Ishikawa (cell line): ENCODE data around the gene ENOSF1.

Source experiments
- CEBPB ChIP-seq: IDR thresholded peaks from 2 replicates; pipeline ENCODE4 v1.6.1; 2012
- EGR1 ChIP-seq: IDR thresholded peaks from 2 replicates; pipeline ENCODE4 v1.6.1; 2012
- EP300 ChIP-seq: IDR thresholded peaks from 2 replicates; pipeline ENCODE4 v1.6.1; 2012; ENCODE audit warnings: borderline replicate concordance
- NFIC ChIP-seq: IDR thresholded peaks from 2 replicates; pipeline ENCODE4 v1.6.1; 2012
- RAD21 ChIP-seq: IDR thresholded peaks from 2 replicates; pipeline ENCODE4 v1.6.1; 2012; ENCODE audit warnings: low read depth
- TAF1 ChIP-seq: IDR thresholded peaks from 2 replicates; pipeline ENCODE4 v1.6.1; 2012; ENCODE audit warnings: low read depth, mild to moderate bottlenecking
- TCF12 ChIP-seq: IDR thresholded peaks from 2 replicates; pipeline ENCODE4 v1.6.1; 2012; ENCODE audit warnings: low read depth
- TEAD4 ChIP-seq: IDR thresholded peaks from 2 replicates; pipeline ENCODE4 v1.6.1; 2012
- YY1 ChIP-seq: IDR thresholded peaks from 2 replicates; pipeline ENCODE4 v1.6.1; 2012; ENCODE audit warnings: low read depth
- TF ChIP-seq, protein P1 (sequence below): IDR thresholded peaks from 2 replicates; pipeline ENCODE4 v1.6.1; 2012

DNA sequence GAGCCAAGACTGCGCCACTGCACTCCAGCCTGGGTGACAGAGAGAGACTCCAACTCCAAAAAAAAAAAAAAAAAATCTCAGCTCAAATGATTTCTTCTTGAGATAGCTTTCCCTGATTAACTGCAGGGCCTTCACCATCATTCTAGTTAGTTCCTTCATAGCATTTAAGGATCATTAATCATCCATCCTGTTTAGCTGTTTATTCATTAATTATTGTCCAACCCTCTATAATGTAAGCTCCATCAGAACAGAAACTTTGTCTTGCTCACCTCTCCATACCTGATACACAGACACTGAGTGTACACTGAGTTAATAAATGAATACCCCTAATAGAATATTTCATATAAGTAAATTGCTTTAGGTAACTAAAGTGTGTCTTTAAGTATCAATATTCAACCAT, 42.2 kb upstream of the ENOSF1 start:
- TF ChIP-seq EP300 (no peak), RAD21 (no peak), NFIC (no peak), CEBPB (no peak), EGR1 (no peak), TCF12 (no peak), TAF1 (no peak), TEAD4 (no peak), YY1 (no peak)
- TF ChIP-seq, protein P1, sequence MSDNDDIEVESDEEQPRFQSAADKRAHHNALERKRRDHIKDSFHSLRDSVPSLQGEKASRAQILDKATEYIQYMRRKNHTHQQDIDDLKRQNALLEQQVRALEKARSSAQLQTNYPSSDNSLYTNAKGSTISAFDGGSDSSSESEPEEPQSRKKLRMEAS: no peak
